Epithelial cell of esophagus (primary cell): ENCODE measurements around the gene EFCAB7.

ENCODE experiments used
- DNase-seq: peaks from one replicate; pipeline ENCODE4 v3.0.0; 2010; ENCODE audit warnings: low read depth
- H3K4me3 ChIP-seq: 2 replicates; pipeline ENCODE4 v1.5.1; 2011; ENCODE audit warnings: mild to moderate bottlenecking, low read length, control low read depth
- TF ChIP-seq, protein P1 (sequence below): IDR thresholded peaks from 2 replicates; pipeline ENCODE4 v1.5.1; 2011; ENCODE audit warnings: low read depth, mild to moderate bottlenecking, low read length, control low read depth, inconsistent platforms; ENCODE audit not compliant: insufficient read depth; ENCODE audit errors: missing control alignments

The EFCAB7 gene

GRCh38 chr1:63601912-63602311, 78.6 kb downstream of the EFCAB7 start:
- TF ChIP-seq, protein P1, sequence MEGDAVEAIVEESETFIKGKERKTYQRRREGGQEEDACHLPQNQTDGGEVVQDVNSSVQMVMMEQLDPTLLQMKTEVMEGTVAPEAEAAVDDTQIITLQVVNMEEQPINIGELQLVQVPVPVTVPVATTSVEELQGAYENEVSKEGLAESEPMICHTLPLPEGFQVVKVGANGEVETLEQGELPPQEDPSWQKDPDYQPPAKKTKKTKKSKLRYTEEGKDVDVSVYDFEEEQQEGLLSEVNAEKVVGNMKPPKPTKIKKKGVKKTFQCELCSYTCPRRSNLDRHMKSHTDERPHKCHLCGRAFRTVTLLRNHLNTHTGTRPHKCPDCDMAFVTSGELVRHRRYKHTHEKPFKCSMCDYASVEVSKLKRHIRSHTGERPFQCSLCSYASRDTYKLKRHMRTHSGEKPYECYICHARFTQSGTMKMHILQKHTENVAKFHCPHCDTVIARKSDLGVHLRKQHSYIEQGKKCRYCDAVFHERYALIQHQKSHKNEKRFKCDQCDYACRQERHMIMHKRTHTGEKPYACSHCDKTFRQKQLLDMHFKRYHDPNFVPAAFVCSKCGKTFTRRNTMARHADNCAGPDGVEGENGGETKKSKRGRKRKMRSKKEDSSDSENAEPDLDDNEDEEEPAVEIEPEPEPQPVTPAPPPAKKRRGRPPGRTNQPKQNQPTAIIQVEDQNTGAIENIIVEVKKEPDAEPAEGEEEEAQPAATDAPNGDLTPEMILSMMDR, result no peak
- no peak for DNase-seq
- no peak overlapping the region for H3K4me3 ChIP-seq

GRCh38 chr1:63602629-63603028, 79.3 kb downstream of the EFCAB7 start:
- H3K4me3 ChIP-seq, result no peak overlapping the region
- no peak for DNase-seq
- TF ChIP-seq, protein P1, result no peak

DNA sequence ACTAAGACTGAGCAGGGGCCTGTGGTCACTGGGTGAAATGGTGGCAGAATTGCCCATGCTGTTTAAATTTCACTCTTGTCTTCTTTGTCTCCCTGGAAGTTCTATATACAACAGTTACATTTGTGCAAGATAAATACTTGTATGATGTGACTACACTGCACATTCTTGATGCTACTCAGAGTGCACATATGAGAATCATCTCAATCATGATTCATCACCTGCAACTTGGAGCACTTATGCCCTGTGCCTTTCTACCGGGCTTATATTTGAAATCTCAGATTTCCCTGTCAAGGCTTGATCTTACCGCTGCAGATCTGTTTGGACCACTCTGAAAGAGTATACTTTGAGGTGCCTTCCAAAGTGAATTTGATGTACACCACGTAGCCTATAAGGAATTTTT, 80.5 kb downstream of the EFCAB7 start:
- TF ChIP-seq, protein P1, result no peak
- no peak overlapping the region for H3K4me3 ChIP-seq
- DNase-seq, result peak; percentile 12

DNA sequence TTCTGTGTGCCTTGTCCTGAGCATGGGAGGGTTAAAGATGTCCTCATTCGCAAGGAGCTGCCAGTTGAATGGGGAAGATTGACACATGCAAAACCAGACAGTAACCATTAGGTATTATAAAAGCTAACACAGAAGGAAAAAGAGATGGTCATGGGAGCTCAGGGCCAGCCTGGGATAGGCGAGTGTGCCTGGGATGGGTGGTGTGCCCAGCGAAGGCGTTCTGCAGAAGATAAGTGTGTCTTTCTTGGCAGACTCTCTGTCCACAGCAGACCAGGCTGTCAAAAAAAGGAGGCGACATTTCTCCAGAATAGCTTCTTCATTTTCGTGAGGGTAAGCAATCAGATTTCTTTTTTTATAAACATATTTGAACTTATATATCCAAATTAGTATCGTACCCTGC, 84.0 kb downstream of the EFCAB7 start:
- TF ChIP-seq, protein P1, result no peak
- DNase-seq, result no peak
- H3K4me3 ChIP-seq, result no peak overlapping the region

DNA sequence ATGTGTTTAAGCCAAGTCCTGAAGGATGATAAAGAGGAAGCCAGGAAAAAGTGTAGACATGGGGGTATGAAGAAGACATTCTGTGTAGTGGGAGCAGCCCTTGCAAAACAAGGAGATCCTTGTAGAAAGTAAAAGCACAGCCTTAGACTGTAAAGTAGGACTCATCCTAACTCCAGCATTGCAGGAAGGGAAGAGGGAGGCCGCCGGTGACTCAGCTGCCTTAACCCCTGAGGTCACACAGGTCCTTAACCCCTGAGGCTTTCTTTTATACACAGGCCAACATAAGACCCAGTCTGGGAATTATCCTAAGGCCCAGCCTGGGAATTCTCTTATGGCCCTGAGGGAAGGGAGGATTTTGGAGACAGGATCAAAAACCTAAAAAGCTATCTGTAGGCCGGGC, 87.9 kb downstream of the EFCAB7 start:
- TF ChIP-seq, protein P1, result no peak
- no peak overlapping the region for H3K4me3 ChIP-seq
- no peak for DNase-seq

GRCh38 chr1:63612564-63612963, 89.2 kb downstream of the EFCAB7 start:
- TF ChIP-seq, protein P1, result no peak
- no peak overlapping the region for H3K4me3 ChIP-seq
- DNase-seq, result peak; percentile 61

DNA sequence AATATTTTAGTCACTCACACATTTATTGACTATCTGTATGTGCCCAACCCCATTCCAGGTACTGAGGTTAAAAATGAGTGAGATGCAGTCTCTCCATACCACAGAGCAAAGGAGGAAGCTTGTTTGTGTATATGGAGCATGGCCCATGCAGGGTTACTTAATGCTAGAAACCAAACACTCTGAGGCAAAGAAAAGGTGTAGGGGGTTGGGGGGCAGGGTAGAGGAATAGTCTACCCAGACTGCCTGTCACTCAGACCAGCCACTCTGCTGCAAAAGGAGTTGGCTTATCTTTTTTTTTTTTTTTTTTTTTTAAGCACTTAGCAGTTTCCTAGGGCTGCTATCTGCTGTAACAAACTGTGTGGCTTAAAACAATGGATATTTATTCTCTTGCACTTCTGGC, 89.6 kb downstream of the EFCAB7 start:
- TF ChIP-seq, protein P1, result no peak
- DNase-seq, result no peak
- H3K4me3 ChIP-seq, result no peak overlapping the region
